A549 (cell line): ENCODE data around the gene DLX6.

ENCODE experiments used
- CEBPB ChIP-seq, 2 experiments: fragments of >200 bp in 1 of 2; sonication (Bioruptor Twin) in 1 of 2; formaldehyde crosslinking in 1 of 2; IDR thresholded peaks; 2 replicates each; pipeline ENCODE4 v1.6.1; 2012 to 2016
- CTCF ChIP-seq: fragments of >200 bp; sonication (Bioruptor Twin); formaldehyde crosslinking; IDR thresholded peaks from 3 replicates; pipeline ENCODE4 v1.5.1; 2016
- POLR2A ChIP-seq: IDR thresholded peaks from 2 replicates; pipeline ENCODE4 v1.6.1; 2012; ENCODE audit warnings: mild to moderate bottlenecking, low read length
- RAD21 ChIP-seq, 2 experiments: fragments of >200 bp in 1 of 2; sonication (Bioruptor Twin) in 1 of 2; formaldehyde crosslinking in 1 of 2; IDR thresholded peaks in 1 of 2; conservative IDR thresholded peaks in 1 of 2; 2 replicates in 1 of 2; 3 replicates in 1 of 2; pipeline ENCODE4 v1.6.1; 2012 to 2018; ENCODE audit warnings: inconsistent platforms in 1 of 2
- SMC3 ChIP-seq: fragments of >200 bp; sonication (Bioruptor Twin); formaldehyde crosslinking; IDR thresholded peaks from 3 replicates; pipeline ENCODE4 v1.6.1; 2018; ENCODE audit warnings: inconsistent platforms

GRCh38 chr7:96976106-96976505 is 29.2 kb upstream of the DLX6 start:
- TF ChIP-seq RAD21 (conservative IDR thresholded peaks at IDR 0.05 in 1 of 2, IDR thresholded peaks at IDR 0.05 in 1 of 2): no peak
- TF ChIP-seq CTCF: no peak
- TF ChIP-seq SMC3: no peak
- no peak for TF ChIP-seq CEBPB (IDR thresholded peaks at IDR 0.05)
- TF ChIP-seq POLR2A: no peak
